IPS-18a (cell line): ENCODE data around the gene PCBP3.

Experiments
- H3K27ac ChIP-seq: one replicate; pipeline ENCODE4 v1.5.1; 2013; ENCODE audit warnings: low read length
- H3K27me3 ChIP-seq: one replicate; pipeline ENCODE4 v1.6.1; 2013; ENCODE audit warnings: mild to moderate bottlenecking, low read length; ENCODE audit not compliant: control insufficient read depth, insufficient read depth
- H3K36me3 ChIP-seq: one replicate; pipeline ENCODE4 v1.6.1; 2013; ENCODE audit warnings: low read depth, low read length; ENCODE audit not compliant: control insufficient read depth
- H3K4me1 ChIP-seq: one replicate; pipeline ENCODE4 v1.6.1; 2013; ENCODE audit warnings: low read depth, low read length; ENCODE audit not compliant: control insufficient read depth
- H3K4me3 ChIP-seq: one replicate; pipeline ENCODE4 v1.5.1; 2013; ENCODE audit warnings: low read length
- H3K9ac ChIP-seq: one replicate; pipeline ENCODE4 v1.6.1; 2013; ENCODE audit warnings: mild to moderate bottlenecking, low read length, moderate library complexity
- H3K9me3 ChIP-seq: one replicate; pipeline ENCODE4 v1.6.1; 2013; ENCODE audit warnings: low read depth, low read length; ENCODE audit not compliant: control insufficient read depth

Gene PCBP3

GRCh38 chr21:45740088-45740440, 96.5 kb downstream of the PCBP3 start:
- H3K9ac ChIP-seq: no peak overlapping the region
- no peak overlapping the region for H3K27ac ChIP-seq
- H3K36me3 ChIP-seq: no peaks in the 10 kb centered on the region
- H3K4me1 ChIP-seq: no peaks in the 10 kb centered on the region
- H3K4me3 ChIP-seq: no peak overlapping the region
- no peaks in the 10 kb centered on the region for H3K27me3 ChIP-seq
- H3K9me3 ChIP-seq: no peaks in the 10 kb centered on the region

DNA sequence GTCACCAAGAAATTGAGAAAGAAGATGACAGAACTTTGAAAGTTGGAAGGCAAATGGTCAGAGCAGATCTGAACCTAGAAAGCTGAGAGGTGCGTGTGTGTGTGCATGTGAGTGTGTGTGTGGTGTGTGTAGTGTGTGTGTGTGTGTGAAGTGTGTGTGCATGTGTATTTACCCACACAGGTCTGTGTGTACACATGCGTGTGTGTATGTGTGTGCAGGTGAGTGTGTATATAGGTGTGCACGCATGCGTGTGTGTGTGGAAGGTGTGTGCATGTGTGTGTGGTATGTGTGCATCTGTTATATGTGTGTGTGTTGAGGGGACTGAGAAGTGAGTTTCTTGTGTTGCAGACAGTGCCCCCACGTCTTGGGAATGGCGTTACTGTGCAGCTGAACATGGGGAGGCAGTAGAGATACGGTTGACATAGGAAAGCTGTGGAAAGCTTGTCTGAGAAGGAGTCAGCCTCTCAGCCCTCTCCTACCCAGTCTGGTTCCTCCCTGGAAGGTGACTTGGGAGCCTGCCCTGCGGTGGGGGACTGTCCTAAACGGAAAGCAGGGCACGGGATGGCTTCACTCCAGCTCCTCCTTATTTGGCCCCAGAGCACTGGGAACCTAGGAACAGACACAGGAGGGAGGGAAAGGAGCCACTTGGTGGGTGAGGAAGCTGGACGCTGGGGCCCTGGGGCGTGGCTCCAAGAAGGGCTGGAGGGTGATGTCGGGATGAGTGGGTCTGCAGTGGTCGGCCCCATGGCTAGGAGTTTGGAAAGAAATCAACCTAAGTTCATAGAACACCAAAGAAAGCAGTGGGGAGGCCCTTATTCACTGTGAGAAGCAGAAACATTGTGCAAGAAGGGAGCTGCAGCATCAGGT, 97.2 kb downstream of the PCBP3 start:
- H3K27ac ChIP-seq: no peak overlapping the region
- H3K4me1 ChIP-seq: no peaks in the 10 kb centered on the region
- no peak overlapping the region for H3K4me3 ChIP-seq
- no peaks in the 10 kb centered on the region for H3K27me3 ChIP-seq
- no peaks in the 10 kb centered on the region for H3K9me3 ChIP-seq
- H3K9ac ChIP-seq: no peak overlapping the region
- no peaks in the 10 kb centered on the region for H3K36me3 ChIP-seq

GRCh38 chr21:45741691-45742090, 98.2 kb downstream of the PCBP3 start:
- no peak overlapping the region for H3K4me3 ChIP-seq
- H3K9me3 ChIP-seq: no peaks in the 10 kb centered on the region
- no peak overlapping the region for H3K9ac ChIP-seq
- H3K27ac ChIP-seq: no peak overlapping the region
- no peaks in the 10 kb centered on the region for H3K4me1 ChIP-seq
- H3K36me3 ChIP-seq: no peaks in the 10 kb centered on the region
- no peaks in the 10 kb centered on the region for H3K27me3 ChIP-seq

GRCh38 chr21:45742247-45742646, 98.7 kb downstream of the PCBP3 start:
- H3K4me1 ChIP-seq: peaks cover 1% of the 10 kb centered on the region
- H3K36me3 ChIP-seq: no peaks in the 10 kb centered on the region
- H3K9ac ChIP-seq: no peak overlapping the region
- no peaks in the 10 kb centered on the region for H3K9me3 ChIP-seq
- H3K27me3 ChIP-seq: no peaks in the 10 kb centered on the region
- no peak overlapping the region for H3K27ac ChIP-seq
- no peak overlapping the region for H3K4me3 ChIP-seq

- Histone ChIP-seq H3K9me3 (no peaks in the 10 kb centered on the region), H3K27me3 (no peaks in the 10 kb centered on the region), H3K4me3 (no peak overlapping the region), H3K27ac (no peak overlapping the region), H3K9ac (no peak overlapping the region), H3K4me1 (peaks cover 5% of the 10 kb centered on the region), H3K36me3 (no peaks in the 10 kb centered on the region)
These were observed 101.7 kb downstream of the PCBP3 start for GRCh38 chr21:45745256-45745655.

DNA sequence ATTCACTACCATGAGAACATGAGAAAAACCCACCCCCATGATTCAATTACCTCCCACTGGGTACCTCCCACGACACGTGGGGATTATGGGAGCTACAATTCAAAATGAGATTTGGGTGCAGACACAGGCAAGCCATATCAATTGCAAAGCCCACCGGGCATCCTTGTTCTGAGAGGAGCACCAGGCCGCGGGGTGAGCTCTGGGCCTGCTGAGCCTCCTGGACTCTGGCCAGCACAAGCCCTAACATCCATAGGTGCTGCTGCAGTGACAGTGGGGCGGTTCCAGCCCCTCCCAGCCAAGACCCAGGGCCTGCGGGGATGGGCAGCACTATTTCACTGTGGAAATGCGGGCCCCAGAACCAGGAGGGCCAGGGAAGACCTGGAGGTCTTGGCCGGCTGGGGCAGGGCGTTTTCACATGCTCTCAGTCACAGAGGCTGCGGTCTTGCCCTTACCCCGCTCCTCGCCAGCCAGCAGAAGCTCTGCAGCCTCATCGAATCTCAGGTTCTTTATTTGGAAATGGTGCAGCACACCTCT, 103.8 kb downstream of the PCBP3 start:
- no peak overlapping the region for H3K9ac ChIP-seq
- H3K9me3 ChIP-seq: no peaks in the 10 kb centered on the region
- no peaks in the 10 kb centered on the region for H3K27me3 ChIP-seq
- no peak overlapping the region for H3K4me3 ChIP-seq
- no peak overlapping the region for H3K27ac ChIP-seq
- H3K4me1 ChIP-seq: peaks cover 5% of the 10 kb centered on the region
- H3K36me3 ChIP-seq: no peaks in the 10 kb centered on the region

DNA sequence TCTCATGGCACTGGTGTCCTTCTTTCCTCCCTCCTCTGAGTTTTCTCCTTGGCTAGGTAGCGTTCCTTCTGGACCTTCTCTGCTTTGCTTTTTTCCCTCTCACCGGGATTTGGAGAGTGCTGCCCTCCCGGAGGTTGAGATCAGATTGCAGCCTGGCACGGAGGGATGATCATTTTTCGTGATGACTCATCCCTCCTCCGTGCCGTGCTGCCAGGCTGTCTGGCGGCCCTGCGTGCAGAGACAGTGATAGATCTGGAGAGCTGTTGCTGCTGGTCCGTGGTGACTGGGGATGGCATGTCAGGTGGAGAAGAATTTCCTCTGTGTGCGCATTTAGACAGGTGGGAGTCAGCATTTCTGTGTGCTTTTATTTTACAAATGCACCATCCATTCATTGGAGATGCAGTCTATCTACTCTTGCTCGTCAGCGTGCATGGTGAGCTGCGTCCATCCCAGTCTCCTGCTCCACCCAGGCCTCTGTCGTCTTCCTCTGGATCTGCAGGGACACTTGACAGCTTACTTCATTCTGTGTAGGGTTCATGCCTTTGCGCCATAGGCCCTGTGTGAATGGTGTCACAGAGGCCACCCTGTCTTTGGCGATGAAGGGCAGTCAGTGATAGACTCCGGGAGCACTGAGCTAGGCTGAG, 104.4 kb downstream of the PCBP3 start:
- H3K4me3 ChIP-seq: no peak overlapping the region
- peaks cover 5% of the 10 kb centered on the region for H3K4me1 ChIP-seq
- no peaks in the 10 kb centered on the region for H3K36me3 ChIP-seq
- H3K27ac ChIP-seq: no peak overlapping the region
- no peaks in the 10 kb centered on the region for H3K9me3 ChIP-seq
- no peak overlapping the region for H3K9ac ChIP-seq
- no peaks in the 10 kb centered on the region for H3K27me3 ChIP-seq

GRCh38 chr21:45748593-45748992, 105.1 kb downstream of the PCBP3 start:
- no peak overlapping the region for H3K27ac ChIP-seq
- H3K36me3 ChIP-seq: no peaks in the 10 kb centered on the region
- H3K4me3 ChIP-seq: no peak overlapping the region
- no peaks in the 10 kb centered on the region for H3K27me3 ChIP-seq
- H3K4me1 ChIP-seq: peaks cover 5% of the 10 kb centered on the region
- H3K9ac ChIP-seq: no peak overlapping the region
- H3K9me3 ChIP-seq: no peaks in the 10 kb centered on the region

GRCh38 chr21:45749974-45750373, 106.4 kb downstream of the PCBP3 start:
- no peaks in the 10 kb centered on the region for H3K27me3 ChIP-seq
- H3K9ac ChIP-seq: no peak overlapping the region
- H3K36me3 ChIP-seq: no peaks in the 10 kb centered on the region
- H3K9me3 ChIP-seq: no peaks in the 10 kb centered on the region
- H3K4me3 ChIP-seq: no peak overlapping the region
- peaks cover 5% of the 10 kb centered on the region for H3K4me1 ChIP-seq
- no peak overlapping the region for H3K27ac ChIP-seq

DNA sequence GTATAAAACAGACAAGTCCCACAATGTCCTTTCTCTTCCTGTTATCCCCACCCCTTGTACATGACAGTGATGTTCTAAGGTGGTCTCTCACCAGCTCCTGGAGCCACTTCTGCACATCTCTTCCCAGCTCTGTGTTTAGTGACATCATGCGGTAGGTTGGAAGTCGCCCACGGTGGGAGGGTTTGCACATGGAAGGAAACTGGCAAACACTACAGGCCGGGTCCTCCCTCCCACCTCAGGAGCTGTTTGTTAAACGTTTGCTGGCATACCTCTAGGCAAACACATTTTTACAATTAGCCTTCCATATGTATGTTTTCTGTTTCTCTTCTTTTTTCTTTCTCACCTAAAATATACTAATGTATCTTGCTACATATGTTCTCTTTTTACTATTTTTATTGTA, 107.4 kb downstream of the PCBP3 start:
- no peaks in the 10 kb centered on the region for H3K9me3 ChIP-seq
- peaks cover 5% of the 10 kb centered on the region for H3K4me1 ChIP-seq
- no peak overlapping the region for H3K9ac ChIP-seq
- H3K27me3 ChIP-seq: no peaks in the 10 kb centered on the region
- H3K4me3 ChIP-seq: no peak overlapping the region
- H3K27ac ChIP-seq: no peak overlapping the region
- no peaks in the 10 kb centered on the region for H3K36me3 ChIP-seq

GRCh38 chr21:45753445-45753844, 109.9 kb downstream of the PCBP3 start:
- Histone ChIP-seq H3K4me1 (no peaks in the 10 kb centered on the region), H3K4me3 (no peak overlapping the region), H3K9ac (no peak overlapping the region), H3K9me3 (no peaks in the 10 kb centered on the region), H3K36me3 (no peaks in the 10 kb centered on the region), H3K27me3 (no peaks in the 10 kb centered on the region), H3K27ac (no peak overlapping the region)

DNA sequence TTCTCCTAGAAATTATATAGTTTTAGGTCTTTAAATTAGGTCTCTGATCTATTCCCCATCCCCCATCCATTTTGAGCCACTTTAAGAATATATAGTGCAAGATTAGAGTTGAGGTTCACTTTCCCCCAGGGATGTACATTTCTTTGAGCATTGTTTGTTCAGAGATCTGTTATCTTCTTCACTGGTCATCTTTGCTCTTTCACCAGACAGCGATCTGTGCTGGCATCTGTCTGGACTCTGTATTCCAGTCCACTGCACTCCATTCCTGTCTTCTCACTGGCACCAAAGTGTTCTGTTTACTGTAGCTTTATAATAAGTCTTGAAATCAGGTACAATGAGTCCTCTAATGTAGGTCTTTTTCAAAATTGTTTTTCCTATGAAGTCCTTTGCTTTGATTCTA, 112.5 kb downstream of the PCBP3 start:
- Histone ChIP-seq H3K9me3 (no peaks in the 10 kb centered on the region), H3K4me3 (no peak overlapping the region), H3K36me3 (no peaks in the 10 kb centered on the region), H3K9ac (no peak overlapping the region), H3K4me1 (no peaks in the 10 kb centered on the region), H3K27me3 (no peaks in the 10 kb centered on the region), H3K27ac (no peak overlapping the region)
